Panc1 (cell line): ENCODE data around the gene ARPC2. TPM values are rescaled to one million over a fixed set of nuclear protein-coding genes. Genes with fewer than 3 reads are reported as not detected.

Experiments used
- ATAC-seq: fragments of 200-7000 bp; cut with Tn5 transposase; 2 replicates; pipeline ENCODE4 v1.9.1; 2020; ENCODE audit warnings: mild to moderate bottlenecking, moderate library complexity
- BruUV-seq: library from RNA; stranded (reverse); fragments of 400-500 nt; replicated peaks from 2 replicates; lab custom pipeline; 2021; lab: Mats Ljungman, UMichigan
- CTCF ChIA-PET: fragments of 300-600 bp; sonication (Branson Sonifier 250); formaldehyde crosslinking; loops from one replicate; lab custom pipeline; 2022; ENCODE audit warnings: antibody characterized with exemption; lab: Charles Lee
- POLR2A ChIA-PET: fragments of 300-600 bp; sonication (Branson Sonifier 250); formaldehyde crosslinking; loops from one replicate; lab custom pipeline; 2022; ENCODE audit warnings: antibody characterized with exemption; lab: Charles Lee
- DNase-seq: peaks from one replicate; pipeline ENCODE4 v3.0.0-alpha.2; 2010; ENCODE audit warnings: low read depth, low spot score
- H3K27ac ChIP-seq: 2 replicates; pipeline ENCODE4 v1.5.1; 2011; ENCODE audit warnings: mild to moderate bottlenecking, low read length, inconsistent platforms
- H3K27me3 ChIP-seq: fragments of 200-500 bp; sonication (Bioruptor generic); 2 replicates; pipeline ENCODE4 v1.6.0; 2014; ENCODE audit warnings: low read length, inconsistent platforms; ENCODE audit not compliant: control insufficient read depth, insufficient read depth
- H3K36me3 ChIP-seq: fragments of 200-500 bp; sonication (Bioruptor generic); 2 replicates; pipeline ENCODE4 v1.5.1; 2014; ENCODE audit warnings: inconsistent platforms, mild to moderate bottlenecking, low read length, moderate library complexity; ENCODE audit not compliant: control insufficient read depth, insufficient read depth
- H3K4me1 ChIP-seq: 2 replicates; pipeline ENCODE4 v1.5.1; 2011; ENCODE audit warnings: inconsistent platforms, mild to moderate bottlenecking, low read length, moderate library complexity; ENCODE audit not compliant: control insufficient read depth, insufficient read depth
- H3K4me3 ChIP-seq, 2 experiments: 2 replicates each; pipeline ENCODE4 v1.5.1; 2011 to 2012; ENCODE audit warnings: low read depth in 2 of 2, low read length in 2 of 2, mild to moderate bottlenecking in 2 of 2, inconsistent platforms in 1 of 2, moderate library complexity in 1 of 2
- H3K9me3 ChIP-seq: fragments of 200-500 bp; sonication (Bioruptor generic); 2 replicates; pipeline ENCODE4 v1.5.1; 2014; ENCODE audit warnings: low read depth, mild to moderate bottlenecking, inconsistent platforms, low read length, moderate library complexity; ENCODE audit not compliant: control insufficient read depth, insufficient read depth
- POLR2AphosphoS5 ChIP-seq: IDR thresholded peaks from 2 replicates; pipeline ENCODE4 v1.6.1; 2012; ENCODE audit warnings: mild to moderate bottlenecking, low read depth, low read length, moderate library complexity
- SIN3A ChIP-seq: IDR thresholded peaks from 2 replicates; pipeline ENCODE4 v1.6.1; 2012; ENCODE audit warnings: low read depth, mild to moderate bottlenecking, low read length, moderate library complexity, borderline replicate concordance; ENCODE audit not compliant: insufficient read depth
- TCF7L2 ChIP-seq: IDR thresholded peaks from 2 replicates; pipeline ENCODE4 v1.6.1; 2011; ENCODE audit warnings: mild to moderate bottlenecking, low read depth, low read length, inconsistent platforms
- in situ Hi-C: cut with HindIII; loops from 2 replicates; pipeline ENCODE4 v1.10.0; 2016; ENCODE audit warnings: low sequenced_read_pairs, low pct_unique_long_range_greater_than_20kb
- intact Hi-C: fragments of 100-400 bp; cut with micrococcal nuclease; formaldehyde crosslinking; loops from one replicate; pipeline ENCODE4 v1.10.0; 2022; ENCODE audit not compliant: unreplicated experiment
- total RNA-seq: library from RNA; stranded (reverse); gene quantifications from one replicate; pipeline ENCODE4 v1.2.1, GENCODE V29; 2021; ENCODE audit not compliant: unreplicated experiment
- TF ChIP-seq, protein P1 (sequence below): fragments of 450-650 bp; IDR thresholded peaks from 2 replicates; pipeline ENCODE4 v1.5.1; 2017; ENCODE audit warnings: mild to moderate bottlenecking
- TF ChIP-seq, protein P2 (sequence below), 2 experiments: IDR thresholded peaks; 2 replicates each; pipeline ENCODE4 v1.6.1; 2011 to 2012; ENCODE audit warnings: low read depth in 2 of 2, control low read depth in 1 of 2, low read length in 1 of 2, mild to moderate bottlenecking in 1 of 2, moderate library complexity in 1 of 2; ENCODE audit not compliant: insufficient read depth in 1 of 2

The ARPC2 gene
- total RNA-seq, 1 experiment from 2014 or later = 248 TPM

DNA sequence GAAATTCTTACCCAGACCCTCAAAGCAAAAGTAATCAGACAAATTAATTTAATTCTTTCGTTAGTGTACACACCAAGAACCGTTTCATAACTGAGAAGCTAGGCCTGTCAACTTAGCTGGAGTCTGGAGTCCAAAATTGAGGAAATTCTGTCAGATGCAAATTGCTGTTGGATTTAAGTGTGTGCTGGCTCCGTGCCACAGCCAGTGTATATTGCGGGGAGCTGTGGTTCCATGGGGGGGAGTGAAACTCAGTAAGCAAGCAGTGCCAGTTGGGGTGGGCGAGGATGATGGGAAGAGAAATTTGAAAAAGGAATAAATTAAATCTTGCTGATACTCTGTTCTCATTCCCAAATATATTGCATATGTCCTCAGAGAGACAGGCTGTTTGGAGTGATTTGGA is 4.0 kb downstream of the ARPC2 start:
- no peak for TF ChIP-seq SIN3A
- no peak for TF ChIP-seq POLR2AphosphoS5
- TF ChIP-seq, protein P1, sequence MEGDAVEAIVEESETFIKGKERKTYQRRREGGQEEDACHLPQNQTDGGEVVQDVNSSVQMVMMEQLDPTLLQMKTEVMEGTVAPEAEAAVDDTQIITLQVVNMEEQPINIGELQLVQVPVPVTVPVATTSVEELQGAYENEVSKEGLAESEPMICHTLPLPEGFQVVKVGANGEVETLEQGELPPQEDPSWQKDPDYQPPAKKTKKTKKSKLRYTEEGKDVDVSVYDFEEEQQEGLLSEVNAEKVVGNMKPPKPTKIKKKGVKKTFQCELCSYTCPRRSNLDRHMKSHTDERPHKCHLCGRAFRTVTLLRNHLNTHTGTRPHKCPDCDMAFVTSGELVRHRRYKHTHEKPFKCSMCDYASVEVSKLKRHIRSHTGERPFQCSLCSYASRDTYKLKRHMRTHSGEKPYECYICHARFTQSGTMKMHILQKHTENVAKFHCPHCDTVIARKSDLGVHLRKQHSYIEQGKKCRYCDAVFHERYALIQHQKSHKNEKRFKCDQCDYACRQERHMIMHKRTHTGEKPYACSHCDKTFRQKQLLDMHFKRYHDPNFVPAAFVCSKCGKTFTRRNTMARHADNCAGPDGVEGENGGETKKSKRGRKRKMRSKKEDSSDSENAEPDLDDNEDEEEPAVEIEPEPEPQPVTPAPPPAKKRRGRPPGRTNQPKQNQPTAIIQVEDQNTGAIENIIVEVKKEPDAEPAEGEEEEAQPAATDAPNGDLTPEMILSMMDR = no peak
- TF ChIP-seq, protein P2, sequence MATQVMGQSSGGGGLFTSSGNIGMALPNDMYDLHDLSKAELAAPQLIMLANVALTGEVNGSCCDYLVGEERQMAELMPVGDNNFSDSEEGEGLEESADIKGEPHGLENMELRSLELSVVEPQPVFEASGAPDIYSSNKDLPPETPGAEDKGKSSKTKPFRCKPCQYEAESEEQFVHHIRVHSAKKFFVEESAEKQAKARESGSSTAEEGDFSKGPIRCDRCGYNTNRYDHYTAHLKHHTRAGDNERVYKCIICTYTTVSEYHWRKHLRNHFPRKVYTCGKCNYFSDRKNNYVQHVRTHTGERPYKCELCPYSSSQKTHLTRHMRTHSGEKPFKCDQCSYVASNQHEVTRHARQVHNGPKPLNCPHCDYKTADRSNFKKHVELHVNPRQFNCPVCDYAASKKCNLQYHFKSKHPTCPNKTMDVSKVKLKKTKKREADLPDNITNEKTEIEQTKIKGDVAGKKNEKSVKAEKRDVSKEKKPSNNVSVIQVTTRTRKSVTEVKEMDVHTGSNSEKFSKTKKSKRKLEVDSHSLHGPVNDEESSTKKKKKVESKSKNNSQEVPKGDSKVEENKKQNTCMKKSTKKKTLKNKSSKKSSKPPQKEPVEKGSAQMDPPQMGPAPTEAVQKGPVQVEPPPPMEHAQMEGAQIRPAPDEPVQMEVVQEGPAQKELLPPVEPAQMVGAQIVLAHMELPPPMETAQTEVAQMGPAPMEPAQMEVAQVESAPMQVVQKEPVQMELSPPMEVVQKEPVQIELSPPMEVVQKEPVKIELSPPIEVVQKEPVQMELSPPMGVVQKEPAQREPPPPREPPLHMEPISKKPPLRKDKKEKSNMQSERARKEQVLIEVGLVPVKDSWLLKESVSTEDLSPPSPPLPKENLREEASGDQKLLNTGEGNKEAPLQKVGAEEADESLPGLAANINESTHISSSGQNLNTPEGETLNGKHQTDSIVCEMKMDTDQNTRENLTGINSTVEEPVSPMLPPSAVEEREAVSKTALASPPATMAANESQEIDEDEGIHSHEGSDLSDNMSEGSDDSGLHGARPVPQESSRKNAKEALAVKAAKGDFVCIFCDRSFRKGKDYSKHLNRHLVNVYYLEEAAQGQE (IDR thresholded peaks at IDR 0.05; ENCODE audit: insufficient read depth in 1 of 2, low read depth in 2 of 2, low read length in 1 of 2) = no peak
- no peak for TF ChIP-seq TCF7L2
- CTCF ChIA-PET = no interaction called here
- H3K36me3 ChIP-seq = peaks cover 26% of the 10 kb centered on the region
- no peak overlapping the region for H3K27ac ChIP-seq
- H3K4me1 ChIP-seq = peaks cover 35% of the 10 kb centered on the region
- intact Hi-C loops = no loop called here
- in situ Hi-C loops = no loop called here
- H3K27me3 ChIP-seq = no peaks in the 10 kb centered on the region
- POLR2A ChIA-PET = no interaction called here
- BruUV-seq = no TSS peak
- ATAC-seq (no peak), DNase-seq (no peak)
- no peaks in the 10 kb centered on the region for H3K9me3 ChIP-seq
- no peak overlapping the region for H3K4me3 ChIP-seq

DNA sequence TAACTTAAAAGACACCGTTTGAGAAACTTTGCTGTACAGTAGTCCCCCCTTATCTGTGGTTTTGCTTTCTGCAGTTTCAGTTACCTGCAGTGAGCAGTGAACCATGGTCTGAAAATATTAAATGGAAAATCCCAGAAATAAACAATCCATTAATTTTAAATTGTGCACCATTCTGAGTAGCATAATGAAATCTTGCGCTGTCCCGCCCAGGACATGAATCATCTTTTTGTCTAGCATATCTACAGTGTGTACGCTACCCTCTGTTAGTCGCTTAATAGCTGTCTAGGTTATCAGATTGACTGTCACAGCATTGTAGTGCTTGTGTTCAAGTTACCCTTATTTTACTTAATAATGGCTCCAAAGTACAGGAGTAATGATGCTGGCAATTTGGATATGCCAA is 6.1 kb downstream of the ARPC2 start:
- TF ChIP-seq SIN3A = no peak
- TF ChIP-seq, protein P1 = no peak
- TF ChIP-seq, protein P2 (IDR thresholded peaks at IDR 0.05; ENCODE audit: insufficient read depth in 1 of 2, low read depth in 2 of 2, low read length in 1 of 2) = no peak
- TF ChIP-seq TCF7L2 = no peak
- no peak for TF ChIP-seq POLR2AphosphoS5
- ChIA-PET POLR2A (no interaction called here), CTCF (no interaction called here)
- intact Hi-C loops (no loop called here), in situ Hi-C loops (no loop called here)
- DNase-seq (no peak), ATAC-seq (no peak)
- peaks cover 30% of the 10 kb centered on the region for H3K36me3 ChIP-seq
- H3K27ac ChIP-seq = no peak overlapping the region
- no peak overlapping the region for H3K4me3 ChIP-seq
- H3K4me1 ChIP-seq = peaks cover 30% of the 10 kb centered on the region
- H3K9me3 ChIP-seq = no peaks in the 10 kb centered on the region
- H3K27me3 ChIP-seq = no peaks in the 10 kb centered on the region
- no TSS peak for BruUV-seq
